IPS-18a (cell line): ENCODE data around the gene MCHR2.

Experiments used
- H3K27ac ChIP-seq: one replicate; pipeline ENCODE4 v1.5.1; 2013; ENCODE audit warnings: low read length
- H3K27me3 ChIP-seq: one replicate; pipeline ENCODE4 v1.6.1; 2013; ENCODE audit warnings: mild to moderate bottlenecking, low read length; ENCODE audit not compliant: control insufficient read depth, insufficient read depth
- H3K36me3 ChIP-seq: one replicate; pipeline ENCODE4 v1.6.1; 2013; ENCODE audit warnings: low read depth, low read length; ENCODE audit not compliant: control insufficient read depth
- H3K4me1 ChIP-seq: one replicate; pipeline ENCODE4 v1.6.1; 2013; ENCODE audit warnings: low read depth, low read length; ENCODE audit not compliant: control insufficient read depth
- H3K4me3 ChIP-seq: one replicate; pipeline ENCODE4 v1.5.1; 2013; ENCODE audit warnings: low read length
- H3K9ac ChIP-seq: one replicate; pipeline ENCODE4 v1.6.1; 2013; ENCODE audit warnings: mild to moderate bottlenecking, low read length, moderate library complexity
- H3K9me3 ChIP-seq: one replicate; pipeline ENCODE4 v1.6.1; 2013; ENCODE audit warnings: low read depth, low read length; ENCODE audit not compliant: control insufficient read depth

Gene MCHR2

DNA sequence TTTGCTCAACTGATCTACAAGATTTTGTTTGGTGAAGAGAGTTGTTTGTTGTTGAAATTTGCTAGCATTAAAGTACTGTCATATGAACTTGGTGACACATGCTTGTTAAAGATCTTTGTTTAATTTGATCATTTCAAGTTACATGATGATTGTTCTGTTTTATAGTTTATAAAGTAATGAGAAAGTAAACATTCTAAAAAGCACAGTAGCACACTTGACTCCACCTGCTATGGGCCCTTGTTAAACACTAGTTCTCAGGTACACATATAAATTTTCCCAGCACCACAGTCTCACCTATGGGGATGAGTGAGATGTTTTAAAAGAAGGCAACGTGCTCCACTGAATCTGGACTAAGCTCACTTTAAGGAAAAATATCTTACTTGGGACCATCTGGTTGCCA lies 14.1 kb downstream of the MCHR2 start:
- H3K9me3 ChIP-seq, result peaks cover 5% of the 10 kb centered on the region
- no peaks in the 10 kb centered on the region for H3K36me3 ChIP-seq
- no peak overlapping the region for H3K4me3 ChIP-seq
- H3K4me1 ChIP-seq, result no peaks in the 10 kb centered on the region
- H3K27me3 ChIP-seq, result no peaks in the 10 kb centered on the region
- H3K9ac ChIP-seq, result no peak overlapping the region
- H3K27ac ChIP-seq, result no peak overlapping the region

DNA sequence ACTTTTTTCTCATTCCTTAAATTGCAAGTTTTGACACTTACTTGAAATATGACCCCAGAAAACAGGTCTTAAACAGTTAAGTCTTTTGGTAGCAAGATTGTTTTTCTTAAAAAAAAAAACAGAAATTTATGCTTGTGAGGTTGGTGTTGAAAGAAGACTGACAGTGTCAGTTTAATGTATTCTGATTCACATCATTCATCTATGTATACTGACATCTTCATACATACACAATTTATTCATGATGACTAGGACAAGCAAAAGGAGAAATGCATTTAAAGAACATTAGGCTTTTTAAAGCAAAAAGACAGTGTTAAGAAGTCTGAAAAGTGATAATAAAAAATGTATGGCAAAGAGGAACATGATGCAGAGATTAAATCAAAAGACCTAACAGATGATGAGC lies 27.0 kb downstream of the MCHR2 start:
- Histone ChIP-seq H3K36me3 (no peaks in the 10 kb centered on the region), H3K27me3 (no peaks in the 10 kb centered on the region), H3K27ac (no peak overlapping the region), H3K4me3 (no peak overlapping the region), H3K9ac (no peak overlapping the region), H3K9me3 (no peaks in the 10 kb centered on the region), H3K4me1 (no peaks in the 10 kb centered on the region)

DNA sequence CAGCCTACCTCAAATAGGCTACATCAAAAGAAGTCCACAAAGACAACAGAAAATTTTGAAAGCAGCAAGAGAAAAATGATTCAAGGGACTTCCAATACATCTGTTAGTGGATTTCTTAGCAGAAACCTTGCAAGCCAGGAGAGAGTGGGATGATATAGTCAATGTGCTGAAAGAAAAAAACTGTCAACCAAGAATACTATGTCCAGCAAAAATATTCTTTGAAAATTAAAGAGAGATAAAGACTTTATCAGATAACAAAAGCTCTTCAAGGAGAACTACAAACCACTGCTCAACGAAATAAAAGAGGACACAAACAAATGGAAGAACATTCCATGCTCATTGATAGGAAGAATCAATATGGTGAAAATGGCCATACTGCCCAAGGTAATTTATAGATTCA lies 34.0 kb downstream of the MCHR2 start:
- Histone ChIP-seq H3K9ac (no peak overlapping the region), H3K27me3 (no peaks in the 10 kb centered on the region), H3K9me3 (peaks cover 5% of the 10 kb centered on the region), H3K4me3 (no peak overlapping the region), H3K4me1 (no peaks in the 10 kb centered on the region), H3K36me3 (no peaks in the 10 kb centered on the region), H3K27ac (no peak overlapping the region)

DNA sequence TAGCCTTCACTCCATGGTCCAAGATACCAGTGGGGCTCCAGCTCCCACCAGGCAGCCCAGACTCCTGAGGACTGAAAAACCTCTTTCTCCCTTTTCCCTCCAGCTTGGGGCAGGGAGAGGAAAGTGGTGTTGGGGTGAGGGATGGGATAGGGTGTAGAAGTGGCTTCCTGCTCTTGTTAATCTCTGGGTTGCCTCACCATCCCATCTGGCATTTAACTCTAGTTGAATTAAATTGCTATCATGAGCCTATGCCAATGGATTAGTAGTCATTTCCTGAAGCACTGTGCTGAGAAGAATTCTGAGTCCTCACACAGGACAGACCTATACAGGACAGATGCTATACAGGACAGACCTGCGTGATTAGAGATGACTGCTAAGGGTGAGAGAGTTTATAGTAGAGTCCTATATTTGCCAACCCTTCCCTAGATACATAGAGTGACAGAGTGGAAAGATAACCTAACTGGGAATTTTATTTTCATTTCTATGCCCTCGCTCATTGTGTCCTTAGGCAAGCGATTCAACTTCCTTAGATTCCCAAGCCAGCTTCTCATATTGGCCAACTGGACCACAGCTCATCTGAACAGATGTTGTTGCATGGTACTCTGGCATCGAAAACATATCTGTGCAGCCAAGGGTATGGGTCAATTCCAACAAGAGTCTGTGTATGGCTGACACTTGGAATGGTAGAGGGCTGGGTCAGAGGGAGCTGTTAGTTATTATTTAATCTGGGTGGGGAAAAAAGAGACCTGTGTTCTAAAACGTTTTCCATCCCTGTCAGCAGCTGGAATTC lies 42.8 kb downstream of the MCHR2 start:
- Histone ChIP-seq H3K4me3 (no peak overlapping the region), H3K4me1 (peaks cover 4% of the 10 kb centered on the region), H3K36me3 (no peaks in the 10 kb centered on the region), H3K9ac (no peak overlapping the region), H3K27me3 (no peaks in the 10 kb centered on the region), H3K9me3 (no peaks in the 10 kb centered on the region), H3K27ac (no peak overlapping the region)

DNA sequence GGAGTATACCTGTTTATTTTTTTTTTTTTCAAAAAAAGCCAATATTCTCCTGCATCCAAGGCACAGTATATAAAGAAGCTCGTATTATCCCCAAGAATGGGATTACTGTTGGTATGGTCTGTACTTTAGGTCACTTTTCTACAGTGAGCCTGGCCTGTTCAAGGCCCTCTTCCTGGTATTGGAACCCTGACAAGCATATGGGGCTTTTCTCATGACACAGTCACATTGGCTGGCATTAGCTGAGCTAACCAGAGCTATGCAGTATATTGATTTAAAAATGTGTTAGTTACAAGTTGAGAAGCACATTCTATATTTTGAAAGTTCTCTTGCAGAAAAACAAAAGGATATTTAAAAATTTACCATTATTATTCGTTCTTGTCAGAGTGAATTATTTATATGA lies 48.0 kb downstream of the MCHR2 start:
- H3K9me3 ChIP-seq, result no peaks in the 10 kb centered on the region
- H3K27me3 ChIP-seq, result no peaks in the 10 kb centered on the region
- no peaks in the 10 kb centered on the region for H3K4me1 ChIP-seq
- H3K4me3 ChIP-seq, result no peak overlapping the region
- H3K27ac ChIP-seq, result no peak overlapping the region
- no peak overlapping the region for H3K9ac ChIP-seq
- H3K36me3 ChIP-seq, result no peaks in the 10 kb centered on the region

DNA sequence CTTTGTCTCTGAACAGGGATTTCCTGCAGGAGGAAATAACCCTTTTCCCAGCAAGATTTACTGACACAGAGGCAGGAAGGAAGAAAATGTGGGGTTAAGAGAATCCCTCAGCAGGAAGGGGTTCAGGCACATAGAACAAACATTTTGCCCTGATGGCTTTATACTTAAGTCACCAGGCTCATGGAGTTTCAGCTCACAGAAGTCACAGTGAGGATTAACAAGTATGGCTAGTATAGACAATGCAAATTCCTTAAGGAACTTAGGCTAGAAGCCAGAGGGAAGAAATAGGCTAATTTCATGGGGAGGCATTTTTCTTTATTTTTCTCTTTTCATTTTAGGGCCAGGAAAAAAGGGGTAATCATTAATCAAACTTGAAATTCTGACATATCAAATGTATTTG lies 50.2 kb downstream of the MCHR2 start:
- no peak overlapping the region for H3K9ac ChIP-seq
- H3K4me3 ChIP-seq, result no peak overlapping the region
- no peaks in the 10 kb centered on the region for H3K36me3 ChIP-seq
- H3K27me3 ChIP-seq, result no peaks in the 10 kb centered on the region
- H3K27ac ChIP-seq, result no peak overlapping the region
- no peaks in the 10 kb centered on the region for H3K4me1 ChIP-seq
- no peaks in the 10 kb centered on the region for H3K9me3 ChIP-seq

DNA sequence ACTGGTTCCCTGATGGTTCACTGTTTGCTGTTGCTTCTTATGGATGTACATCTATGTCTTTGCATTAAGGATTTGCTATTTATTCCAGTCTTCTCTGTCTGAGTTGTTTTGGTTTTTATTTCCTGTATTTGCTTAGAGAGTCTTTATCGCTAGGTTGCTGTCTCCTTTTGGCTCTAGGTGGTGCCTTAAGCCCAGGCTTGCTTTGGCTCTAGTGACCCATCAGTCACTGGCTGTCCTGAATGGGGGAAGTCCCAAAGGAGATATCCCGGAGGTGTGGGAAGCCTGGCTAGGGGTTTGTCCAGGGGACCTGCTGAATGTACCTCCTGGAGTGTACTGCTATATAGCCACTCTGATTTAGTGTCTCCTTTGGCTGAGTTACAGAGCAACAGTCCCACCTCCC lies 53.4 kb downstream of the MCHR2 start:
- Histone ChIP-seq H3K36me3 (no peaks in the 10 kb centered on the region), H3K27me3 (no peaks in the 10 kb centered on the region), H3K9ac (no peak overlapping the region), H3K9me3 (no peaks in the 10 kb centered on the region), H3K4me1 (no peaks in the 10 kb centered on the region), H3K27ac (no peak overlapping the region), H3K4me3 (no peak overlapping the region)

DNA sequence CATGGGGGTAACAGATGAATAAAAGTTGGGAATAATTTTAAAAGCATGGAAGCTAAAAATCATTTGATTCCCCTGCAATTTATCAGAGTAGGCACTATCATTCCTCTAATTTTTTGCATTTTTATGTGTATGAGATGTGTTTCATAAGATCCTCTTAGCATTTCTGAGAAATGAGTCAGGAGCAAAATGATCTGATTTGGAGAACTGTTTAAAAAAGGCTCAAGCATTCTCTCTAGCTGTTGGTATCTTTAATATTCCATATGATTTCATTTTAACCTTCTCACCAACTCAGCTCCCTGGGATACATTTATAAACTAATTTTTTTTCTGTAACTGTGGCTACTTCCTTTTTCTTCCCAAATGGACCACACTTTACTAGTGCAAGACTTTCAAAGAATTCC lies 60.9 kb downstream of the MCHR2 start:
- Histone ChIP-seq H3K27ac (no peak overlapping the region), H3K9me3 (peaks cover 3% of the 10 kb centered on the region), H3K27me3 (no peaks in the 10 kb centered on the region), H3K4me3 (no peak overlapping the region), H3K4me1 (no peaks in the 10 kb centered on the region), H3K36me3 (no peaks in the 10 kb centered on the region), H3K9ac (no peak overlapping the region)

DNA sequence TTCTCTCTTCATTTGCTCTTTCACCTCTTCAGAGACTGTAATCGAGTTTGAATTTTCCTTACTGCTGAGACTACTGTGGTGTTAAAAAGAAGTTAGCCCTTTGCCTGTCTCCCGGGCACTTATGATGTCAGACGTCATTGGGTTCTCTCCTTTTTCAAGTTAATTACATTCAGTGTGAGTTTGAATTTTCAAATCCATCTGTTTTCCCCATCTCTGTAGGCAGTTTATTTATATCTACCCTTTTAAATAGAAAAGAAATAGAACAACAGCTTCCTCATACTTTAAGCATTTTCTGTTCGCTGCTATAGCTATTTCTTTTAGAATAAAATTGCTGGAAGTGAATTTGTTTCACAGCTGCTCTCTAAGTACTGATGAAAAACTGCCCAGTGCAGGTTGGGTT lies 81.4 kb downstream of the MCHR2 start:
- Histone ChIP-seq H3K9me3 (no peaks in the 10 kb centered on the region), H3K27ac (no peak overlapping the region), H3K4me3 (no peak overlapping the region), H3K9ac (no peak overlapping the region), H3K4me1 (no peaks in the 10 kb centered on the region), H3K36me3 (no peaks in the 10 kb centered on the region), H3K27me3 (no peaks in the 10 kb centered on the region)

DNA sequence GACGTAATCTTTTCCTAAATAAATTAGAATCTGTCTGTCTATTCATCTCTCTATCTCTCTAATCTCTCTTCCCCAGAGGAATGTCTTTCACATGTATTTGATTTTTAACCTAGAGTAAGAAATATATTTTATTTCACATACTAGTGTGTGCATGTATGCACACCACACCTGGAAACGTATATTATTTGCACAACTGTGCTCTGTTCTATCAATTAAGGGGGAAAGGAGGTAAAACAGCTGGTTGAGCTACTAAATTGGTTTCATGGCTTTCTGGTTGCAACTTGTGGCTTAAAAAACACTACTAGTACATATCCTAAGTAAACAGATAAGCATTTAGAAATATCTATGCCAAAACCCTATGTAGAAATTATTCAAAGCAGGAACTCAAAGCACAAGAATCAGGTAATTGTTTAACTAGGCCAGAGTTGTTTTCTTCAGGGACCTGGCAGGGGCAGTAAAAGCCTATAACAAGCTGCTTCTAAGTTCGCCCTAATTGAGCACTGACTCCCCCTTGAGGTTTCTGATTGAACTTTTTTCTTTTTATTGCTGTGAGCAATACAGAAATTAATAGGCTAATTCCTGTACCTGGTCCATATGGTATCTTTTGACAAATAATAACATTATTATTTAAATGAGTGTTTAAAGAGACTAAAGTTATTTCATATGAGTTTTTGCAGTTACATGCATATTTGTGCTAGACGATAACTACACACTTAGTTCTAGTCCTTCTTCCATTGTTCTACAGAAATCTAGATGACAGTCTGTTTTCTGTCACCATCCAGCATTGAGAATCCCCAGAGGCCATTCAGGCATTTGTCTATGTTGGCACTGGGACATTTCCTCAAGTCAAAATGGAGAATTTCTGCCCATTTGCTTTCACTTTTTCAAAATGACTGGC lies 88.6 kb downstream of the MCHR2 start:
- Histone ChIP-seq H3K9me3 (no peaks in the 10 kb centered on the region), H3K9ac (no peak overlapping the region), H3K36me3 (no peaks in the 10 kb centered on the region), H3K27ac (no peak overlapping the region), H3K4me1 (no peaks in the 10 kb centered on the region), H3K4me3 (no peak overlapping the region), H3K27me3 (no peaks in the 10 kb centered on the region)

DNA sequence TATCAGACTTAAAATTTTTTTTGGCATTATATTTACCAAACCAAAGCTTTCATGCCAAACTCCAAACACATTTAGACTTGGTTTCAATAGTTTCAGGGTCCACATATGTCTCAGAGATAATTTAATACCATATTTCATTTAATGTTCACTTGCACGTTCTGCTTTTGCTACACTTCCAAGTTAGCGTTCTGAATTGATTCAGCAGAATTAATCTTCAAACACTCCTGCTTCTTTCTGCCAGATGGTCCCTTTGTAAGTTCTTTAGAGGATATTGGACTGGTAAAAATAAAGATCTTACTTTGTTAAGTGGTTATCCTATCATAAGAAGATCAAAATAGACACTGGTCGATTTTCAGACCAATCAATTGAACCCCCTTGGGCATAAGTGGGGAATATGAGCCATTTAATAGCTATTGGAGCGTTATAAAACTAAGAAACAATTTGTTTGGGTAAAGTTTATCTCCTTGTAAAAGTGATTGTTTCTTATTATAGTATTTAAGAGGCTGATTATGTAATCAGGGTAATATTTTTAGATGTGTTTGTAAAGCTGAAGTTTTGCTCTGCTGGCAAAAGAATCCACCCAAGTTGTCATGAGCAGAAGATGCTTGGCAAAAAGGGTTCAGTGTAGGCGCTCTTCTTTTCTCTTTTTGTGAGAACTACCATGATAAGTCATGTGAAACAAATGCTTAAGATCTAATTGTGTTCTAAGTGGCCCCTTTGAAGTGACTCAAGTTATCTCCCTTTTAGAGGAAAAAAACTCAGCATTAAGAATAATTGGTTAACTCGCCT lies 92.2 kb downstream of the MCHR2 start:
- Histone ChIP-seq H3K9me3 (no peaks in the 10 kb centered on the region), H3K4me3 (no peak overlapping the region), H3K4me1 (no peaks in the 10 kb centered on the region), H3K36me3 (no peaks in the 10 kb centered on the region), H3K27me3 (no peaks in the 10 kb centered on the region), H3K27ac (no peak overlapping the region), H3K9ac (no peak overlapping the region)
